Nephron (organoid): ENCODE measurements around the gene FAM168B.
"Not testable (repeated sequence)": the region's sequence is repeated elsewhere in the genome, so short reads cannot be mapped to it uniquely, and the experiment has no call there.

Experiments used
- H3K27ac Mint-ChIP-seq, 3 experiments: 2 replicates each; pipeline ENCODE4 v1.8.0; 2020; ENCODE audit warnings: mixed read lengths in 3 of 3, mild to moderate bottlenecking in 2 of 3, moderate library complexity in 1 of 3
- H3K27me3 Mint-ChIP-seq: 2 replicates; pipeline ENCODE4 v1.8.0; 2021; ENCODE audit warnings: low read depth, mild to moderate bottlenecking, moderate library complexity, mixed read lengths
- H3K36me3 Mint-ChIP-seq: 2 replicates; pipeline ENCODE4 v1.8.0; 2020; ENCODE audit warnings: low read depth, mixed read lengths
- H3K4me1 Mint-ChIP-seq: 2 replicates; pipeline ENCODE4 v1.8.0; 2020; ENCODE audit warnings: mixed read lengths
- H3K4me3 Mint-ChIP-seq, 3 experiments: 2 replicates each; pipeline ENCODE4 v1.8.0; 2020; ENCODE audit warnings: mild to moderate bottlenecking in 3 of 3, mixed read lengths in 3 of 3, moderate library complexity in 2 of 3
- H3K9me3 Mint-ChIP-seq: 2 replicates; pipeline ENCODE4 v1.8.0; 2020; ENCODE audit warnings: mixed read lengths
- TF ChIP-seq, protein P1 (sequence below), 3 experiments: fragments of 200-600 bp; sonication (generic); IDR thresholded peaks; one replicate each; pipeline ENCODE4 v1.5.0; 2021; ENCODE audit warnings: antibody characterized with exemption in 3 of 3; ENCODE audit not compliant: unreplicated experiment in 3 of 3

FAM168B gene

DNA sequence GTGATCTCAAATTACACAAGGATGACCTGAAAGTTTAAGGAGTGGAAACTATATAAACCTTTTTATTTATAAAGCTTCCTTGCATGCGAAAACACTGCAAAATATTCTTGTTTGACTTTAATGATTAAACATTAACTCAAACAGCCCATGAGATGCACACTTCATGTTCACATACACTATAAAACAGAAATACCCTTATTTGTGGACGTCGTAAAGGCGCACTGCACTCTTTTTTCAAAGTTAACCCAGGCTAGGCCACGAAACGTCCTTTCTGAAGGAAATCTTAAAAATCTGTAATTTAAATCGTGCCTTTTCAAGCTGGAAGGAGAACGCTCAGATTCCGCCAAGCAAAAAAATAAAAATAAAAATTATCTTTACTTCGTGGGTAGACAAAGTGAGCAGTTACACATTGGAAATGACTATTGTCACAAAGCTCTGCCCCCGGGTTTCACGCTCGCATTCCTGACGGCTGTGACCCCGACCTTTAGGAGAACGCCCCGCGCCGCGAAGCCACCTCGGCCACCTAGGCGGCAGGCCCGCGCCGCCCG, 728 bp downstream of the FAM168B start:
- H3K27ac Mint-ChIP-seq = peak overlapping the region; percentile 93 to 98 (median 98)
- peak overlapping the region; percentile 88 to 95 (median 92) for H3K4me3 Mint-ChIP-seq
- H3K36me3 Mint-ChIP-seq = peaks cover 23% of the 10 kb centered on the region
- no peaks in the 10 kb centered on the region for H3K9me3 Mint-ChIP-seq
- peaks cover 18% of the 10 kb centered on the region for H3K4me1 Mint-ChIP-seq
- no peaks in the 10 kb centered on the region for H3K27me3 Mint-ChIP-seq
- TF ChIP-seq, protein P1, sequence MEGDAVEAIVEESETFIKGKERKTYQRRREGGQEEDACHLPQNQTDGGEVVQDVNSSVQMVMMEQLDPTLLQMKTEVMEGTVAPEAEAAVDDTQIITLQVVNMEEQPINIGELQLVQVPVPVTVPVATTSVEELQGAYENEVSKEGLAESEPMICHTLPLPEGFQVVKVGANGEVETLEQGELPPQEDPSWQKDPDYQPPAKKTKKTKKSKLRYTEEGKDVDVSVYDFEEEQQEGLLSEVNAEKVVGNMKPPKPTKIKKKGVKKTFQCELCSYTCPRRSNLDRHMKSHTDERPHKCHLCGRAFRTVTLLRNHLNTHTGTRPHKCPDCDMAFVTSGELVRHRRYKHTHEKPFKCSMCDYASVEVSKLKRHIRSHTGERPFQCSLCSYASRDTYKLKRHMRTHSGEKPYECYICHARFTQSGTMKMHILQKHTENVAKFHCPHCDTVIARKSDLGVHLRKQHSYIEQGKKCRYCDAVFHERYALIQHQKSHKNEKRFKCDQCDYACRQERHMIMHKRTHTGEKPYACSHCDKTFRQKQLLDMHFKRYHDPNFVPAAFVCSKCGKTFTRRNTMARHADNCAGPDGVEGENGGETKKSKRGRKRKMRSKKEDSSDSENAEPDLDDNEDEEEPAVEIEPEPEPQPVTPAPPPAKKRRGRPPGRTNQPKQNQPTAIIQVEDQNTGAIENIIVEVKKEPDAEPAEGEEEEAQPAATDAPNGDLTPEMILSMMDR (IDR thresholded peaks at IDR 0.05; ENCODE audit: unreplicated experiment in 3 of 3) = no peak

GRCh38 chr2:131085646-131086045, 7.6 kb downstream of the FAM168B start:
- H3K9me3 Mint-ChIP-seq = no peaks in the 10 kb centered on the region
- no peaks in the 10 kb centered on the region for H3K27me3 Mint-ChIP-seq
- TF ChIP-seq, protein P1 (IDR thresholded peaks at IDR 0.05; ENCODE audit: unreplicated experiment in 3 of 3) = no peak
- H3K4me1 Mint-ChIP-seq = no peaks in the 10 kb centered on the region
- peaks cover 69% of the 10 kb centered on the region for H3K36me3 Mint-ChIP-seq
- H3K27ac Mint-ChIP-seq = no peak overlapping the region
- no peak overlapping the region for H3K4me3 Mint-ChIP-seq

GRCh38 chr2:131081190-131081589, 12.1 kb downstream of the FAM168B start:
- Mint-ChIP-seq H3K27me3 (no peaks in the 10 kb centered on the region), H3K9me3 (no peaks in the 10 kb centered on the region), H3K27ac (peak overlapping the region in 1 of 3 experiments; percentile 11), H3K4me1 (peaks cover 6% of the 10 kb centered on the region), H3K36me3 (peaks cover 76% of the 10 kb centered on the region), H3K4me3 (no peak overlapping the region)
- TF ChIP-seq, protein P1 (IDR thresholded peaks at IDR 0.05; ENCODE audit: unreplicated experiment in 3 of 3) = no peak

DNA sequence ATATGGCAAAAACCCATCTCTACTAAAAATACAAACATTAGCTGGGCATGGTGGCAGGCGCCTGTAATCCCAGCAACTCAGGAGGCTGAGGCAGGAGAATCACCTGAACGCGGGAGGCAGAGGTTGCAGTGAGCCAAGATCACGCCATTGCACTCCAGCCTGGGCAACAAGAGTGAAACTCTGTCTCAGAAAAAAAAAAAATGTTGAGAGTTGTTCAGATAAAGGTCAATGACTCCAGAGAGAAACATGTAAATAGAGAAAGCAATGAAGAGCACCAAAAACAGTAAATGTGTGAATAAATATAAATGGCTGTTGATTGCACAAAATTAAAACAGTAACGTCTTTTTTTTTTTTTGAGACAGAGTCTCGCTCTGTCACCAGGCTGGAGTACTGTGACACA, 13.3 kb downstream of the FAM168B start:
- H3K4me1 Mint-ChIP-seq, H3K27ac Mint-ChIP-seq, H3K4me3 Mint-ChIP-seq, H3K27me3 Mint-ChIP-seq, H3K9me3 Mint-ChIP-seq: not testable (repeated sequence)
- peaks cover 76% of the 10 kb centered on the region for H3K36me3 Mint-ChIP-seq

GRCh38 chr2:131077966-131078365, 15.3 kb downstream of the FAM168B start:
- Mint-ChIP-seq H3K4me1 (peaks cover 6% of the 10 kb centered on the region), H3K27me3 (no peaks in the 10 kb centered on the region), H3K36me3 (peaks cover 85% of the 10 kb centered on the region), H3K27ac (no peak overlapping the region), H3K9me3 (no peaks in the 10 kb centered on the region), H3K4me3 (no peak overlapping the region)
- TF ChIP-seq, protein P1 (IDR thresholded peaks at IDR 0.05; ENCODE audit: unreplicated experiment in 3 of 3) = no peak

DNA sequence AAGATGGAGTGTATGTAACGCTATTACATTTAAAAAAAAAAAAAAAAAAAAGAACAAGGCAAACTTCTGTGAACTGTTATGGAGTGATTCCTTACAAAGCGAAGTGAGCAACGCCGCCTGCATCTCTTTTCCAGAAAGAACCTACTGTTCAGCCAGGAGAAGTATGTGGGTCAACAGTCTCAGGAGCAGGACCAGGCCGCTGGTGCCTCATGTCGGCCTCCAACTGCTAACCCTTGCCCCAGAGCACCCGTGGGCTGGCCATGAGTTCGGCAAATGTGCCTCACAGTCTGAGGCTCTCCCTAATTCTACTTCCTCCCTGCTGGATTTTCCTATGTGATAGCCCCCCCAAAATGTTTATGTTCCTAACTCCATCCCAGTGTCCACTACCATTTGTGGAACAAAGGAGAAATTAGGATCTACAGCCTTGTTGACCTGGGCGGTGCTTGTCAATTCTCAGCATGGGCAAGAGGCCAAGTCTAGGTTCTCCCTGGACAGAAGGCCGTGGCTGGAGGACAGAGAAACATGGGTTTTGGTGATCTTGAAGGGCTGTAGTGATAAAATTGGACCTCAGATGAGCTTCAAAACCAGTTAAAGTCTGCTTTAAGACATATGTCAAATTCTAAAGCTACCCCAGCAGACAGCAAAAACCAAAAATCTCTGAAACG, 15.9 kb downstream of the FAM168B start:
- peaks cover 81% of the 10 kb centered on the region for H3K36me3 Mint-ChIP-seq
- H3K4me3 Mint-ChIP-seq = no peak overlapping the region
- TF ChIP-seq, protein P1 (IDR thresholded peaks at IDR 0.05; ENCODE audit: unreplicated experiment in 3 of 3) = no peak
- H3K9me3 Mint-ChIP-seq = no peaks in the 10 kb centered on the region
- H3K4me1 Mint-ChIP-seq = peaks cover 6% of the 10 kb centered on the region
- peak overlapping the region in 1 of 3 experiments; percentile 40 for H3K27ac Mint-ChIP-seq
- H3K27me3 Mint-ChIP-seq = no peaks in the 10 kb centered on the region
